Fibroblast of the aortic adventitia (primary cell): Measurements from ENCODE around the gene PLCL1. TPM values are rescaled to one million over a fixed set of nuclear protein-coding genes. Genes with fewer than 3 reads are reported as not detected.

Experiments
- DNase-seq: peaks from one replicate; pipeline ENCODE4 v3.0.0-alpha.2; 2010; ENCODE audit warnings: low read depth
- H3K4me3 ChIP-seq: 2 replicates; pipeline ENCODE4 v1.5.1; 2011; ENCODE audit warnings: low read depth, mild to moderate bottlenecking, control low read depth, low read length, moderate library complexity
- total RNA-seq: library from RNA; depleted of rRNA; stranded (reverse); fragments of >200 nt; gene quantifications from 2 replicates; pipeline ENCODE4 v1.2.3, GENCODE V29; 2012; ENCODE audit warnings: low replicate concordance
- TF ChIP-seq, protein P1 (sequence below): IDR thresholded peaks from 2 replicates; pipeline ENCODE4 v1.5.1; 2011; ENCODE audit warnings: mild to moderate bottlenecking, low read length, control low read depth, inconsistent platforms; ENCODE audit not compliant: insufficient read depth

PLCL1 gene
- total RNA-seq, 1 donor: 17.7 TPM

- TF ChIP-seq, protein P1, sequence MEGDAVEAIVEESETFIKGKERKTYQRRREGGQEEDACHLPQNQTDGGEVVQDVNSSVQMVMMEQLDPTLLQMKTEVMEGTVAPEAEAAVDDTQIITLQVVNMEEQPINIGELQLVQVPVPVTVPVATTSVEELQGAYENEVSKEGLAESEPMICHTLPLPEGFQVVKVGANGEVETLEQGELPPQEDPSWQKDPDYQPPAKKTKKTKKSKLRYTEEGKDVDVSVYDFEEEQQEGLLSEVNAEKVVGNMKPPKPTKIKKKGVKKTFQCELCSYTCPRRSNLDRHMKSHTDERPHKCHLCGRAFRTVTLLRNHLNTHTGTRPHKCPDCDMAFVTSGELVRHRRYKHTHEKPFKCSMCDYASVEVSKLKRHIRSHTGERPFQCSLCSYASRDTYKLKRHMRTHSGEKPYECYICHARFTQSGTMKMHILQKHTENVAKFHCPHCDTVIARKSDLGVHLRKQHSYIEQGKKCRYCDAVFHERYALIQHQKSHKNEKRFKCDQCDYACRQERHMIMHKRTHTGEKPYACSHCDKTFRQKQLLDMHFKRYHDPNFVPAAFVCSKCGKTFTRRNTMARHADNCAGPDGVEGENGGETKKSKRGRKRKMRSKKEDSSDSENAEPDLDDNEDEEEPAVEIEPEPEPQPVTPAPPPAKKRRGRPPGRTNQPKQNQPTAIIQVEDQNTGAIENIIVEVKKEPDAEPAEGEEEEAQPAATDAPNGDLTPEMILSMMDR: peak; percentile 53
- H3K4me3 ChIP-seq: no peak overlapping the region
- peak; percentile 38 for DNase-seq
Measured at GRCh38 chr2:198054299-198054698, 249.9 kb downstream of the PLCL1 start.

GRCh38 chr2:198055716-198056115 lies 251.3 kb downstream of the PLCL1 start:
- DNase-seq: peak; percentile 11
- H3K4me3 ChIP-seq: no peak overlapping the region
- TF ChIP-seq, protein P1: no peak

DNA sequence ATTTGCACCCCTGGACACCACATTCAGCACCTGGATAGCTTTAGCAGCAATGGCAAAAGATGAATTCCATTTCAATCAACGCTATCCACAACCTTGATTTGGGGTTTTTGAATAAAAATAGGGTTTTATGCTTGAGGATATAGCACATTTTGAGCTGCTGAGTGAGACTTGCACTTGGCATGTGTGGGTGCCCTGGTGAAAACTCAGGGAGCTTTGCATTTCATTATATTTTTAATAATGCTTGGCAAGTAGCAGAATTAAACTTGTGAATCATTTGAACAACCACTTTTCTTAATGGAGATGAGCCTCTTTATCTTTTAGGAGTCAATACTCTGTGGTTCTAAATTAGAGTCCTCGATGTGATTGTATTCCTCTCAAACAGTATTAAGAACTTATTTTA lies 252.4 kb downstream of the PLCL1 start:
- H3K4me3 ChIP-seq: no peak overlapping the region
- DNase-seq: no peak

DNA sequence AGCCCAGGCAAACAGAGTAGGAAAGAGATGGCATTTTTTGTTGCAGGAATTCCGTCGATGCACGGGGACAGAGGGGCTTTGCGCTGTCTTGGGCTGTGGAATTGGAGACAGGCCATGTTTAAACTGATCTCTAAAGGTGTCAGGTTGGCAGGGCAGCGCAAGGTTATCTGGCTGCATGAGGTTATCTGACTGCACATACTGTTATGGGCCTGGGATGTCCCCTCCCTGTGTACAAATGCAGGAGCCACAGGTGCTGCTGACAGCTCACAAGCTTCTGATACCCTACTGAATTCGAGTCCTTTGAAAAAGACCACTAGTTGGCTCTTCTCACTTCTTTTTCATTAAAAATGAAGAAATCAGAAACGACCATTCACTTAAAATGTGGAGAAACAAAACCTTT lies 255.4 kb downstream of the PLCL1 start:
- H3K4me3 ChIP-seq: no peak overlapping the region
- no peak for DNase-seq
- TF ChIP-seq, protein P1: no peak

More for the DNA sequence above, 252.4 kb downstream of the PLCL1 start:
- TF ChIP-seq, protein P1: no peak

GRCh38 chr2:198060277-198060676 lies 255.9 kb downstream of the PLCL1 start:
- no peak overlapping the region for H3K4me3 ChIP-seq

GRCh38 chr2:198062826-198063225 lies 258.4 kb downstream of the PLCL1 start:
- no peak for DNase-seq
- no peak overlapping the region for H3K4me3 ChIP-seq
- TF ChIP-seq, protein P1: no peak

More at GRCh38 chr2:198060277-198060676, 255.9 kb downstream of the PLCL1 start:
- TF ChIP-seq, protein P1: no peak
- no peak for DNase-seq

GRCh38 chr2:198063242-198063641 lies 258.8 kb downstream of the PLCL1 start:
- no peak overlapping the region for H3K4me3 ChIP-seq
- TF ChIP-seq, protein P1: no peak
- DNase-seq: no peak
